ENCODE measurements around the gene RPS6KB2. TPM values are rescaled to one million over a fixed set of nuclear protein-coding genes. Genes with fewer than 3 reads are reported as not detected.

The RPS6KB2 gene
- total and polyA plus RNA-seq, 4 donors: 26.3 to 69.5 (median 56.2) TPM

GRCh38 chr11:67429038-67429668 lies 859 bp downstream of the RPS6KB2 start:
- WGBS, 2 donors: 50 to 58% methylated on average over 12 of the region's 12 CpGs

GRCh38 chr11:67429722-67430121 lies 1.4 kb downstream of the RPS6KB2 start:
- Histone ChIP-seq H3K9me3 (ENCODE audit: control insufficient read depth in 4 of 4, insufficient read depth in 3 of 4, low read length in 3 of 4) (no peaks in the 10 kb centered on the region), H3K4me1 (ENCODE audit: control insufficient read depth in 5 of 5, insufficient read depth in 5 of 5, low read length in 5 of 5) (peaks cover 0 to 13% (median 6%) of the 10 kb centered on the region in 5 donors), H3K27me3 (ENCODE audit: control insufficient read depth in 3 of 3, insufficient read depth in 3 of 3, low read length in 2 of 3) (no peaks in the 10 kb centered on the region), H3K36me3 (ENCODE audit: control insufficient read depth in 4 of 4, insufficient read depth in 4 of 4, low read length in 4 of 4) (peaks cover 0 to 36% (median 14%) of the 10 kb centered on the region in 4 donors), H3K9ac (ENCODE audit: insufficient read depth in 1 of 2, low read length in 2 of 2) (no peak overlapping the region), H3K4me3 (no peak overlapping the region), H3K27ac (ENCODE audit: low read depth in 1 of 2, low read length in 1 of 2) (no peak overlapping the region)
- ATAC-seq (ENCODE audit: insufficient read depth, low FRiP score) (no peak), DNase-seq (no peak)
- no peak for TF ChIP-seq CTCF (IDR thresholded peaks at IDR 0.05; ENCODE audit: control extremely low read depth, extremely low read depth)
- 77 to 90% methylated on average over 11 of the region's 11 CpGs for WGBS, 2 donors

More at GRCh38 chr11:67429038-67429668, 859 bp downstream of the RPS6KB2 start:
- no peak for ATAC-seq (ENCODE audit: insufficient read depth, low FRiP score)
- Histone ChIP-seq H3K27me3 (ENCODE audit: control insufficient read depth in 3 of 3, insufficient read depth in 3 of 3, low read length in 2 of 3) (no peaks in the 10 kb centered on the region), H3K27ac (ENCODE audit: low read depth in 1 of 2, low read length in 1 of 2) (peak overlapping the region in 1 of 2 donors; percentile 95), H3K9me3 (ENCODE audit: control insufficient read depth in 4 of 4, insufficient read depth in 3 of 4, low read length in 3 of 4) (no peaks in the 10 kb centered on the region), H3K9ac (ENCODE audit: insufficient read depth in 1 of 2, low read length in 2 of 2) (peak overlapping the region; percentile 90 to 98), H3K4me1 (ENCODE audit: control insufficient read depth in 5 of 5, insufficient read depth in 5 of 5, low read length in 5 of 5) (peaks cover 0 to 13% (median 6%) of the 10 kb centered on the region in 5 donors), H3K36me3 (ENCODE audit: control insufficient read depth in 4 of 4, insufficient read depth in 4 of 4, low read length in 4 of 4) (peaks cover 0 to 30% (median 11%) of the 10 kb centered on the region in 4 donors), H3K4me3 (peak overlapping the region; percentile 89)
- DNase-seq: no peak
- no peak for TF ChIP-seq CTCF (IDR thresholded peaks at IDR 0.05; ENCODE audit: control extremely low read depth, extremely low read depth)

GRCh38 chr11:67431346-67432249 lies 3.3 kb downstream of the RPS6KB2 start:
- peaks cover 0 to 50% (median 15%) of the 10 kb centered on the region in 4 donors for H3K36me3 ChIP-seq (ENCODE audit: control insufficient read depth in 4 of 4, insufficient read depth in 4 of 4, low read length in 4 of 4)
- TF ChIP-seq CTCF (IDR thresholded peaks at IDR 0.05; ENCODE audit: control extremely low read depth, extremely low read depth): no peak
- ATAC-seq (ENCODE audit: insufficient read depth, low FRiP score): no peak
- no peak for DNase-seq
- H3K9me3 ChIP-seq (ENCODE audit: control insufficient read depth in 4 of 4, insufficient read depth in 3 of 4, low read length in 3 of 4): no peaks in the 10 kb centered on the region
- no peak overlapping the region for H3K27ac ChIP-seq (ENCODE audit: low read depth in 1 of 2, low read length in 1 of 2)
- WGBS, 2 donors: 92 to 95% methylated on average over 24 of the region's 24 CpGs
- H3K4me3 ChIP-seq: no peak overlapping the region
- no peaks in the 10 kb centered on the region for H3K27me3 ChIP-seq (ENCODE audit: control insufficient read depth in 3 of 3, insufficient read depth in 3 of 3, low read length in 2 of 3)
- peaks cover 0 to 13% (median 6%) of the 10 kb centered on the region in 5 donors for H3K4me1 ChIP-seq (ENCODE audit: control insufficient read depth in 5 of 5, insufficient read depth in 5 of 5, low read length in 5 of 5)
- H3K9ac ChIP-seq (ENCODE audit: insufficient read depth in 1 of 2, low read length in 2 of 2): no peak overlapping the region

Data from lung (tissue), 12 donors.